Heart left ventricle (tissue), 13 donors: ENCODE measurements around the gene ILDR1.

Source experiments
- CTCF ChIP-seq, 12 donors: fragments of 200-600 bp; sonication (generic) in 4 of 12; IDR thresholded peaks; one replicate each; pipeline versions ENCODE4 v1.5.0 to v1.8.0; 2018 to 2022; ENCODE audit warnings: antibody characterized with exemption in 12 of 12, mild to moderate bottlenecking in 5 of 12
- POLR2A ChIP-seq, 2 donors: fragments of 450-650 bp; IDR thresholded peaks; one replicate each; pipeline ENCODE4 v1.6.1; 2017; ENCODE audit warnings: antibody characterized with exemption in 2 of 2, mild to moderate bottlenecking in 2 of 2, moderate library complexity in 2 of 2
- donor health status: ischemic (EF 13 %, LVEDD 7.1; RV severe dilation, severe dysfunction).
- donor health status: DM: no; HTN: yes; CAD: no.
- donor health status: DM: no; HTN: no; CAD: no.
- donor health status: ischemic (EF 25% LVEDD 6.9; RV normal size, moderate dysfunction).
- donor health status: ischemic (EF 25% LVEDD 5.7; RV mildly dilated, moderate dysfunction).
- donor health status: ischemic (EF 35%, LVEDD 5.7; RV mildly dilated, moderate dysfunction).
- donor health status: nonischemic (EF 11% LVEDD 7.7; RV severe dilation, severe dysfunction).
- donor health status: DM: yes; HTN: yes; CAD: no.
- donor health status: PGD.
- donor health status: ischemic (EF 29% LVEDD 5.4; RV normal size, mild dysfunction).
- donor health status: nonischemic (EF 23%, LVEDD 6.1; RV moderate dilation, normal function).

DNA sequence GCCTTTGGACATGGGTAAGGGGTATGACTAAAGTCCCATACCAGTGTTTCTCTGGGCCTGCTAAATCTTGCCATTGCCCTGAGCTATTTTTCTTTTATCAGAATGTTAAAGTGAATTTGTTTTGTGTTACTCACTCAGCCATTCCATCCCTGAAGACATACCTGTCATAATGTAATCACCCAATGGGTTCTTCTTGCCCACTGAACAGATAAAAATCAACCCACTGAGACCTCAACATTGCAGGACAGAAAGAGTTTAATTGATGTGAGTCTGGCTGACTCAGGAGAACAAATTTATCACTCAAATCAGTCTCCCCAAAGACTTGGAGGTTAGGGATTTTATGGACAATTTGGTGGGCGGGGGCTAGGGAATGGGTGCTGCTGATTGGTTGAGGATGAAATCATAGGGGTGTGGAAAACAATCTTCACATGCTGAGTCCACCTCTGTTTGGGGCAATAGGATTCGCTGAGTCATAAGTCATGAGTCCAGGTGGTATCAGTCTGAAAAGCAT lies 47.4 kb downstream of the ILDR1 start:
- TF ChIP-seq CTCF (IDR thresholded peaks at IDR 0.05) (no peak), POLR2A (IDR thresholded peaks at IDR 0.05) (no peak)
